ENCODE data around the gene TMEM100.

The TMEM100 gene

GRCh38 chr17:55708175-55708974 is 14.3 kb downstream of the TMEM100 start:
- POLR2A ChIA-PET = no interaction called here
- no peak for TF ChIP-seq CTCF (IDR thresholded peaks at IDR 0.05; ENCODE audit: control extremely low read depth, extremely low read depth, low read depth, missing control alignments)
- CTCF ChIA-PET = interaction anchor here (4.3 kb wide), 1 partner anchor 10 kb away, joined by 25 read pairs; no protein-coding TSS in a partner anchor
- DNase-seq (ENCODE audit: extremely low spot score) = no peak

DNA sequence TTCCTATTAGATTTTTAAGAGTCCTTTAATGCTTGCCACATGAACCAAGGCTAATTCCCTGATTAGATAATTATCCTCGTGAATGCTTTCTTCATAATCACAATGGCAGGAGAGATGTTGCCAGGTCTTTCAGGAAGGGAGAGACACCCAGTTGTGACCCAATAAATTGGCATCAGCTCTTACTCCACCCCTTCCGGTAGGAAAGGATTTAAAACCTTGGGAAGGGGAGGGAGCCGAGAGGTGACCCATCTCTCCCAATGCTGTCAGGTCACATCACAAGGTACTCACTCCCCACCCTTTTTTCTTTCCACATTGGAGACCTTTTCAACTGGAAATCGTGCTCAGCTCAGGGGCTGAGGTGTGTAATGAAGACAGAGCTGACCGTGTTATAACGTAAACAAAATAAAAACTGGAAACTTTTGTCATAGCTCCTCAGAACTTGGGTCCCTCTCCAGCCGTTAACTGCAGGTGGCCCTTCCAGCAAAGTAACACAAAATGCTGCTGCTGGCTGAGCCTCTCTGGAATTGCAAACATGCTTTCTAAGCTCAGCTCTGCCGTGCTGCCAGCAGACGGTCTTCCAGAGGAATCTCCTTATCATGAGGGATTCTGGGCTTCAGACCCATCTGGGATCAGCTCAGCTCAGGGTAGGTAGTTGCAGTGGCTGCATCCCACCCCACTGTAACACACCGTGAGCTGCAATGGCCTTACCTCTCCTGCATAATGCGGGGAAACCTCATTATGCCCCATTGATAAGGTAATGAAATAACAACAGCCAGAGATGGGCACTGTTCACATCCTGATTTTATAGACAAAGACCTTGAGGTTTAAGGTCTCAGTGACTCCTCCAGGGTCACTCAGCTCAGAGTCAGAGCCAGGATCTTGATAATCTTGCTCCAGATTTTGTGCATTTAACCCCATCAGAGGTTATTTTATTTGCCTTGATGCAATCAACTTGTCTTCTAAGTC is 15.6 kb downstream of the TMEM100 start:
- no peak for DNase-seq (ENCODE audit: extremely low spot score)
- ChIA-PET POLR2A (no interaction called here), CTCF (interaction anchor here (4.3 kb wide), 1 partner anchor 11 kb away, joined by 25 read pairs; no protein-coding TSS in a partner anchor)
- no peak for TF ChIP-seq CTCF (IDR thresholded peaks at IDR 0.05; ENCODE audit: control extremely low read depth, extremely low read depth, low read depth, missing control alignments)

- CTCF ChIA-PET = no interaction called here
- no peak for TF ChIP-seq CTCF (IDR thresholded peaks at IDR 0.05; ENCODE audit: control extremely low read depth, extremely low read depth, low read depth, missing control alignments)
- POLR2A ChIA-PET = no interaction called here
- no peak for DNase-seq (ENCODE audit: extremely low spot score)
These were observed 16.8 kb downstream of the TMEM100 start for GRCh38 chr17:55705847-55706246.

DNA sequence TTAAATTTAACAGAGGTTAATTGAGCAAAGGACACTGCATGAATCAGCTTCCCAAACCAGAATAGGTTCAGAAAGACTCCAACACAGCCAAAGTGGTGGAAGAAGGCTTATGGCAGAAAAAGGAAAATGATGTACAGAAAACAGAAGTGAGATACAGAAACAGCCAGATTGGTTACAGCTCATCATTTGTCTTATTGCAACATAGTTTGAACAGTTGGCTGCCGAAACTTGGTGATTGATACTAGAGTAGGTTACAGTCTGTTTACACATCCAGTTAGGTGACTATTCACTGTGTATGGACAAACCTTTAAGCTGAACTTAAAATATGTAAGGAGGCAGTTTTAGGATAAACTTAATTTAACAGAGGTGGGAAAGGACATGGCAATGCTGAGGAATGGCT is 18.3 kb downstream of the TMEM100 start:
- TF ChIP-seq CTCF (IDR thresholded peaks at IDR 0.05; ENCODE audit: control extremely low read depth, extremely low read depth, low read depth, missing control alignments) = no peak
- POLR2A ChIA-PET = no interaction called here
- DNase-seq (ENCODE audit: extremely low spot score) = no peak
- CTCF ChIA-PET = interaction anchor here (0.7 to 1.9 kb wide), 4 partner anchors 14 to 71 kb away, joined by 3 to 9 read pairs (median 3); no protein-coding TSS in a partner anchor

DNA sequence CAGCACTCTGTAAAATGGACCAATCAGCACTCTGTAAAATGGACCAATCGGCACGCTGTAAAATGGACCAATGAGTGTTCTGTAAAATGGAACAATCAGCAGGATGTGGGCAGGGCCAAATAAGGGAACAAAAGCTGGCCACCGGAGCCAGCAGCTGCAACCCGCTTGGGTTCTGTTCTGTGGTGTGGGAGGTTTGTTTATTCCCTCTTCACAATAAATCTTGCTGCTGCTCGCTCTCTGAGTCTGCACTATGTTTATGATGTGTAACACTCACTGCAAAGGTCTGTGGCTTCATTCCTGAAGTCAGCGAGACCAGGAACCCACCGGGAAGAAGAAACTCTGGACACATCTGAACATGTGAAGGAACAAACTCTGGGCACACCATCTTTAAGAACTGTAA is 20.5 kb downstream of the TMEM100 start:
- no peak for DNase-seq (ENCODE audit: extremely low spot score)
- TF ChIP-seq CTCF (IDR thresholded peaks at IDR 0.05; ENCODE audit: control extremely low read depth, extremely low read depth, low read depth, missing control alignments) = no peak
- ChIA-PET POLR2A (no interaction called here), CTCF (no interaction called here)

DNA sequence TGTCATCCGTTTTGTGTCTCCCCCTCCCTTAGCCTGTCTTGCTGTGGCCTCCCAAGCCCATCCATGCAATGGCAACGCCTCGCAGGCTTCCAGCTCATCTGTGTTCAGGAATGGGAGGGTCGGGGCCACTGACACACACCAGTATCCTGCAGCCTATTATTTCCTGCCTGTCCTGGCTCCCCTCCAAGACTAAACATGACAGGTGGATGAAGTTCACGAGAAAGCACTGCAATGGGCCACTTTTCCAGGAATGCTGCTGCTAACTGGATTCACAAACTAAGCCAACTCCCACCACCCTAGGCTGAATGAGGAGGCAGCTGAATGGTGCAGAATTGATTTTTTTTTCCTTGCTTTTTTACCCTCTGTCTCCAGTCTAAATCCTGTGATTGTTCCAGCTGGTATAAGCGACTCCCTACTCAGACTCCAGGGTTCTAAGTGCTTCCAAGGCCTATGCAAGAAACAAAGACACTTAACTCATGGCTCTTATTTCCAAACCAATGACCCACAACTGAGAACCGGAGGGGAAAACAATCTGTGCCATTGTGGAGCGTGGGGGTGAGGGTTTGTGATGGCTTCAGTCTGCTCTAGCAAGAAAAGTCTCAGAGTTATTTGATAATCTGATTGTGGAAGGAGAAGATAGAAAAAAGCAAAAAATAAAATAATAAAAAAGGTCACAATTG is 23.3 kb downstream of the TMEM100 start:
- DNase-seq (ENCODE audit: extremely low spot score) = no peak
- CTCF ChIA-PET = no interaction called here
- POLR2A ChIA-PET = no interaction called here
- TF ChIP-seq CTCF (IDR thresholded peaks at IDR 0.05; ENCODE audit: control extremely low read depth, extremely low read depth, low read depth, missing control alignments) = no peak
